Heart left ventricle (tissue), 16 donors: Measurements from ENCODE around the gene TTC38. TPM values are rescaled to one million over a fixed set of nuclear protein-coding genes. Genes with fewer than 3 reads are reported as not detected.
A peak's percentile ranks its signal among the peaks of the same experiment; 100 is the strongest.

Source experiments
- ATAC-seq, 4 donors: fragments of 200-7000 bp; cut with Tn5 transposase; one replicate each; pipeline ENCODE4 v1.9.1; 2020 to 2022; ENCODE audit warnings: moderate library complexity in 4 of 4, mild to moderate bottlenecking in 3 of 4, moderate number of reproducible peaks in 1 of 4
- DNase-seq, 5 donors: peaks; one replicate each; pipeline ENCODE4 v3.0.0-alpha.2; 2020
- H3K27ac ChIP-seq, 12 donors: fragments of 200-600 bp; sonication (generic) in 4 of 12; one replicate each; pipeline versions ENCODE4 v1.5.0 to v1.8.0; 2016 to 2022; ENCODE audit warnings: mild to moderate bottlenecking in 2 of 12
- H3K27me3 ChIP-seq, 9 donors: fragments of 200-600 bp; sonication (generic) in 2 of 9; one replicate each; pipeline versions ENCODE4 v1.5.1 to v1.8.0; 2016 to 2022; ENCODE audit warnings: mild to moderate bottlenecking in 3 of 9
- H3K36me3 ChIP-seq, 9 donors: fragments of 200-600 bp; sonication (generic) in 2 of 9; one replicate each; pipeline versions ENCODE4 v1.5.0 to v1.8.0; 2018 to 2022; ENCODE audit warnings: mild to moderate bottlenecking in 2 of 9
- H3K4me1 ChIP-seq, 12 donors: fragments of 200-600 bp; sonication (generic) in 4 of 12; one replicate each; pipeline versions ENCODE4 v1.5.0 to v1.8.0; 2016 to 2022; ENCODE audit warnings: mild to moderate bottlenecking in 3 of 12
- H3K4me3 ChIP-seq, 12 donors: fragments of 200-600 bp; sonication (generic) in 4 of 12; one replicate each; pipeline versions ENCODE4 v1.5.0 to v1.8.0; 2017 to 2022; ENCODE audit warnings: mild to moderate bottlenecking in 9 of 12, moderate library complexity in 4 of 12
- H3K9me3 ChIP-seq, 12 donors: fragments of 200-600 bp; sonication (generic) in 4 of 12; one replicate each; pipeline versions ENCODE4 v1.5.0 to v1.8.0; 2016 to 2022; ENCODE audit warnings: mild to moderate bottlenecking in 1 of 12
- CTCF ChIP-seq, 12 donors: fragments of 200-600 bp; sonication (generic) in 4 of 12; IDR thresholded peaks; one replicate each; pipeline versions ENCODE4 v1.5.0 to v1.8.0; 2018 to 2022; ENCODE audit warnings: antibody characterized with exemption in 12 of 12, mild to moderate bottlenecking in 5 of 12
- POLR2A ChIP-seq, 2 donors: fragments of 450-650 bp; IDR thresholded peaks; one replicate each; pipeline ENCODE4 v1.6.1; 2017; ENCODE audit warnings: antibody characterized with exemption in 2 of 2, mild to moderate bottlenecking in 2 of 2, moderate library complexity in 2 of 2
- WGBS, 4 donors: extraction: QIAGEN DNeasy Blood & Tissue Kit in 2 of 4; methylation state at CpG; one replicate each; pipeline versions ENCODE4 v1.1.5 to v1.1.7; 2013 to 2018; 5-methylcytosine and 5-hydroxymethylcytosine counted together
- intact Hi-C, 10 donors: fragments of 100-400 bp; cut with DNase I; formaldehyde crosslinking; loops; one replicate each; pipeline versions ENCODE4 v1.11.1 to v1.14.2; 2022
- polyA plus RNA-seq, 2 donors: library from polyadenylated mRNA; stranded (reverse); fragments of 200-250 nt; gene quantifications; one replicate each; pipeline ENCODE4 v1.2.3, GENCODE V29; 2013
- total RNA-seq, 9 donors: library from RNA; depleted of rRNA in 2 of 9; stranded (reverse); fragments of >200 nt in 2 of 9; fragmentation: NEBNext Ultra II Directional in 3 of 9; extraction: Animal tissue kit (Norgen Biotek cat#: 25700) in 3 of 9; gene quantifications; one replicate each; pipeline versions ENCODE4 v1.1.0 to v1.2.4, GENCODE V29; 2016 to 2023
- donor health status: ischemic (EF 13 %, LVEDD 7.1; RV severe dilation, severe dysfunction).
- donor health status: healthy with polysubstance abuse.
- donor health status: DM: no; HTN: yes; CAD: no.
- donor health status: DM: no; HTN: no; CAD: no.
- donor health status: ischemic (EF 25% LVEDD 6.9; RV normal size, moderate dysfunction).
- donor health status: ischemic (EF 25% LVEDD 5.7; RV mildly dilated, moderate dysfunction).
- donor health status: healthy.
- donor health status: DM: yes; HTN: yes; CAD: no.
- donor health status: ischemic (EF 35%, LVEDD 5.7; RV mildly dilated, moderate dysfunction).
- donor health status: nonischemic (EF 11% LVEDD 7.7; RV severe dilation, severe dysfunction).
- donor health status: DM: yes; HTN: yes; CAD: no.
- donor health status: PGD.
- donor health status: ischemic (EF 29% LVEDD 5.4; RV normal size, mild dysfunction).
- donor health status: nonischemic (EF 23%, LVEDD 6.1; RV moderate dilation, normal function).

The TTC38 gene
- total and polyA plus RNA-seq, 11 donors = 15.5 to 72.4 (median 25.3) TPM

- Histone ChIP-seq H3K27me3 (no peaks in the 10 kb centered on the region), H3K36me3 (peaks cover 0 to 52% (median 38%) of the 10 kb centered on the region in 9 donors), H3K27ac (peak overlapping the region; percentile 21 to 91 (median 70)), H3K4me3 (no peak overlapping the region), H3K9me3 (no peaks in the 10 kb centered on the region), H3K4me1 (peaks cover 0 to 70% (median 33%) of the 10 kb centered on the region in 12 donors)
- intact Hi-C loops = loop anchor here in 1 of 10 donors (5.0 kb wide), 1 partner anchor 40 kb away; no protein-coding TSS in a partner anchor
- peak in 3 of 4 donors; percentile 37 to 49 (median 38) for ATAC-seq
- DNase-seq = peak in 4 of 5 donors; percentile 48 to 78 (median 69)
- no peak for TF ChIP-seq POLR2A (IDR thresholded peaks at IDR 0.05)
- TF ChIP-seq CTCF (IDR thresholded peaks at IDR 0.05) = no peak
- WGBS, 4 donors = 62 to 76% (median 65%) methylated on average over 12 of the region's 12 CpGs
These were observed 30.2 kb upstream of the TTC38 start for GRCh38 chr22:46237453-46238124.

GRCh38 chr22:46238541-46238940, 29.3 kb upstream of the TTC38 start:
- Histone ChIP-seq H3K36me3 (peaks cover 0 to 60% (median 41%) of the 10 kb centered on the region in 9 donors), H3K27ac (peak overlapping the region; percentile 21 to 91 (median 70)), H3K4me1 (peaks cover 0 to 62% (median 28%) of the 10 kb centered on the region in 12 donors), H3K4me3 (no peak overlapping the region), H3K27me3 (no peaks in the 10 kb centered on the region), H3K9me3 (no peaks in the 10 kb centered on the region)
- intact Hi-C loops = loop anchor here in 1 of 10 donors (5.0 kb wide), 1 partner anchor 41 kb away; no protein-coding TSS in a partner anchor
- WGBS, 4 donors = 71 to 79% (median 75%) methylated on average over 16 of the region's 16 CpGs
- peak in 1 of 5 donors; percentile 52 for DNase-seq
- TF ChIP-seq POLR2A (IDR thresholded peaks at IDR 0.05) = no peak
- peak in 3 of 4 donors; percentile 43 to 48 (median 45) for ATAC-seq

- Histone ChIP-seq H3K36me3 (peaks cover 0 to 68% (median 47%) of the 10 kb centered on the region in 9 donors), H3K9me3 (no peaks in the 10 kb centered on the region), H3K4me3 (no peak overlapping the region), H3K27me3 (no peaks in the 10 kb centered on the region), H3K4me1 (peaks cover 0 to 58% (median 28%) of the 10 kb centered on the region in 12 donors), H3K27ac (peak overlapping the region in 10 of 12 donors; percentile 2 to 91 (median 74))
- no peak for DNase-seq
- TF ChIP-seq CTCF (IDR thresholded peaks at IDR 0.05) = no peak
- TF ChIP-seq POLR2A (IDR thresholded peaks at IDR 0.05) = no peak
- WGBS, 4 donors = 85 to 93% (median 91%) methylated on average over 18 to 20 of the region's 20 CpGs
- no peak for ATAC-seq
- intact Hi-C loops = loop anchor here in 4 of 10 donors (5.0 to 10.0 kb wide), 4 partner anchors 42 to 305 kb away; partner anchors contain the start of gene PPARA (in 2 of the 4)
These were observed 28.4 kb upstream of the TTC38 start for GRCh38 chr22:46239261-46240048.

- no peak for TF ChIP-seq CTCF (IDR thresholded peaks at IDR 0.05)
- TF ChIP-seq POLR2A (IDR thresholded peaks at IDR 0.05) = no peak
- WGBS, 4 donors = 83 to 99% (median 93%) methylated on average over 1 to 2 of the region's 2 CpGs
- Histone ChIP-seq H3K27me3 (no peaks in the 10 kb centered on the region), H3K4me1 (peaks cover under 1 to 65% (median 33%) of the 10 kb centered on the region in 12 donors), H3K27ac (peak overlapping the region in 9 of 12 donors; percentile 22 to 90 (median 68)), H3K4me3 (no peak overlapping the region), H3K9me3 (no peaks in the 10 kb centered on the region), H3K36me3 (peaks cover 0 to 68% (median 44%) of the 10 kb centered on the region in 9 donors)
- intact Hi-C loops = loop anchor here in 4 of 10 donors (5.0 to 10.0 kb wide), 3 partner anchors 85 to 305 kb away; partner anchors contain the start of gene PPARA (in 2 of the 4)
- DNase-seq = no peak
- ATAC-seq = no peak
These were observed 27.7 kb upstream of the TTC38 start for GRCh38 chr22:46240073-46240472.
